HG03439 (cell line): ENCODE measurements around the gene NKG7.
"Not testable (repeated sequence)": the region's sequence is repeated elsewhere in the genome, so short reads cannot be mapped to it uniquely, and the experiment has no call there.

ENCODE experiments used
- ATAC-seq: cut with Tn5 transposase; IDR thresholded peaks from one replicate; pipeline ENCODE4 v1.9.1; 2021; ENCODE audit warnings: mild to moderate bottlenecking, moderate library complexity; ENCODE audit not compliant: unreplicated experiment

The NKG7 gene

GRCh38 chr19:51372649-51373504 is at the start of gene NKG7:
Gene NKG7 (minus strand): TSS chr19:51372654. CDS start chr19:51372535, 119 bp downstream.
- ATAC-seq: no peak

- no peak for ATAC-seq
Measured at GRCh38 chr19:51422053-51422448, 49.6 kb upstream of the NKG7 start.

- ATAC-seq: no peak
Measured at GRCh38 chr19:51421229-51422052, 49.0 kb upstream of the NKG7 start.

- ATAC-seq: not testable (repeated sequence)
Measured at GRCh38 chr19:51420511-51420910, 48.1 kb upstream of the NKG7 start.

- ATAC-seq: no peak
Measured at GRCh38 chr19:51418707-51419106, 46.3 kb upstream of the NKG7 start.

GRCh38 chr19:51417810-51418157 is 45.3 kb upstream of the NKG7 start:
- no peak for ATAC-seq

GRCh38 chr19:51417107-51417809 is 44.8 kb upstream of the NKG7 start, which contains the start of gene SIGLEC10:
Gene SIGLEC10 (minus strand): TSS chr19:51417642. CDS start chr19:51417581, 61 bp downstream.
- ATAC-seq: no peak

GRCh38 chr19:51416422-51416821 is 44.0 kb upstream of the NKG7 start:
- not testable (repeated sequence) for ATAC-seq

- no peak for ATAC-seq
Measured at GRCh38 chr19:51415187-51415586, 42.7 kb upstream of the NKG7 start.

GRCh38 chr19:51410950-51411748 is 38.7 kb upstream of the NKG7 start:
- no peak for ATAC-seq

GRCh38 chr19:51407511-51408131 is 35.2 kb upstream of the NKG7 start:
- ATAC-seq: no peak

- ATAC-seq: no peak
Measured at GRCh38 chr19:51402117-51402516, 29.7 kb upstream of the NKG7 start.

- not testable (repeated sequence) for ATAC-seq
Measured at GRCh38 chr19:51399936-51400335, 27.5 kb upstream of the NKG7 start.

- ATAC-seq: no peak
Measured at GRCh38 chr19:51399231-51399630, 26.8 kb upstream of the NKG7 start.

GRCh38 chr19:51398096-51398704 is 25.7 kb upstream of the NKG7 start:
- no peak for ATAC-seq

- ATAC-seq: not testable (repeated sequence)
Measured at GRCh38 chr19:51397453-51397852, 25.0 kb upstream of the NKG7 start.

GRCh38 chr19:51396175-51396574 is 23.7 kb upstream of the NKG7 start:
- no peak for ATAC-seq

GRCh38 chr19:51394050-51394836 is 21.8 kb upstream of the NKG7 start:
- peak; percentile 86 for ATAC-seq

GRCh38 chr19:51392701-51393100 is 20.2 kb upstream of the NKG7 start:
- ATAC-seq: no peak
